Panc1 (cell line): ENCODE measurements around the gene MACROD2.

Experiments
- POLR2AphosphoS5 ChIP-seq: IDR thresholded peaks from 2 replicates; pipeline ENCODE4 v1.6.1; 2012; ENCODE audit warnings: mild to moderate bottlenecking, low read depth, low read length, moderate library complexity
- SIN3A ChIP-seq: IDR thresholded peaks from 2 replicates; pipeline ENCODE4 v1.6.1; 2012; ENCODE audit warnings: low read depth, mild to moderate bottlenecking, low read length, moderate library complexity, borderline replicate concordance; ENCODE audit not compliant: insufficient read depth
- TF ChIP-seq, protein P1 (sequence below): fragments of 450-650 bp; IDR thresholded peaks from 2 replicates; pipeline ENCODE4 v1.5.1; 2017; ENCODE audit warnings: mild to moderate bottlenecking

- TF ChIP-seq, protein P1, sequence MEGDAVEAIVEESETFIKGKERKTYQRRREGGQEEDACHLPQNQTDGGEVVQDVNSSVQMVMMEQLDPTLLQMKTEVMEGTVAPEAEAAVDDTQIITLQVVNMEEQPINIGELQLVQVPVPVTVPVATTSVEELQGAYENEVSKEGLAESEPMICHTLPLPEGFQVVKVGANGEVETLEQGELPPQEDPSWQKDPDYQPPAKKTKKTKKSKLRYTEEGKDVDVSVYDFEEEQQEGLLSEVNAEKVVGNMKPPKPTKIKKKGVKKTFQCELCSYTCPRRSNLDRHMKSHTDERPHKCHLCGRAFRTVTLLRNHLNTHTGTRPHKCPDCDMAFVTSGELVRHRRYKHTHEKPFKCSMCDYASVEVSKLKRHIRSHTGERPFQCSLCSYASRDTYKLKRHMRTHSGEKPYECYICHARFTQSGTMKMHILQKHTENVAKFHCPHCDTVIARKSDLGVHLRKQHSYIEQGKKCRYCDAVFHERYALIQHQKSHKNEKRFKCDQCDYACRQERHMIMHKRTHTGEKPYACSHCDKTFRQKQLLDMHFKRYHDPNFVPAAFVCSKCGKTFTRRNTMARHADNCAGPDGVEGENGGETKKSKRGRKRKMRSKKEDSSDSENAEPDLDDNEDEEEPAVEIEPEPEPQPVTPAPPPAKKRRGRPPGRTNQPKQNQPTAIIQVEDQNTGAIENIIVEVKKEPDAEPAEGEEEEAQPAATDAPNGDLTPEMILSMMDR, result no peak
- TF ChIP-seq SIN3A (no peak), POLR2AphosphoS5 (no peak)
These were observed 131.5 kb downstream of the MACROD2 start for GRCh38 chr20:14126856-14127255.
